Measurements from ENCODE around the gene LRRC51. TPM values are rescaled to one million over a fixed set of nuclear protein-coding genes. Genes with fewer than 3 reads are reported as not detected.

LRRC51 gene
- total RNA-seq, 4 donors from 2014 or later, result 5.1 to 77.4 (median 6.7) TPM

- Histone ChIP-seq H3K9me3 (no peaks in the 10 kb centered on the region), H3K4me1 (no peaks in the 10 kb centered on the region), H3K27me3 (no peaks in the 10 kb centered on the region), H3K4me3 (no peak overlapping the region), H3K27ac (no peak overlapping the region), H3K36me3 (no peaks in the 10 kb centered on the region)
- no peak for TF ChIP-seq POLR2A (IDR thresholded peaks at IDR 0.05)
- no peak for TF ChIP-seq CTCF (IDR thresholded peaks at IDR 0.05)
- TF ChIP-seq EP300 (IDR thresholded peaks at IDR 0.05; ENCODE audit: low read depth), result no peak
- no peak for TF ChIP-seq POLR2AphosphoS5 (IDR thresholded peaks at IDR 0.05)
- WGBS, 2 donors (ENCODE audit: low coverage in 1 of 2), result 86 to 96% methylated on average over 1 of the region's 1 CpG
- intact Hi-C loops (cut with DNase I; ENCODE audit: low total_unique reads), result loop anchor here (10.0 kb wide), 1 partner anchor 548 kb away; no protein-coding TSS in a partner anchor
- no peak for DNase-seq
- in situ Hi-C loops (cut with MboI; ENCODE audit: low pct_ligation_motif_present in 1 of 4, low pct_unique_long_range_greater_than_20kb in 1 of 4, low sequenced_read_pairs in 3 of 4), result no loop called here
Observed at GRCh38 chr11:72122607-72123006, 42.0 kb downstream of the LRRC51 start.

- WGBS, 2 donors (ENCODE audit: low coverage in 1 of 2), result 77% methylated on average over 3 of the region's 3 CpGs; no CpG with 5 or more reads in 1 of the 2 donors
- H3K4me1 ChIP-seq, result no peaks in the 10 kb centered on the region
- no peaks in the 10 kb centered on the region for H3K9me3 ChIP-seq
- no peaks in the 10 kb centered on the region for H3K36me3 ChIP-seq
- in situ Hi-C loops (cut with MboI; ENCODE audit: low pct_ligation_motif_present in 1 of 4, low pct_unique_long_range_greater_than_20kb in 1 of 4, low sequenced_read_pairs in 3 of 4), result no loop called here
- H3K27ac ChIP-seq, result no peak overlapping the region
- H3K4me3 ChIP-seq, result no peak overlapping the region
- intact Hi-C loops (cut with DNase I; ENCODE audit: low total_unique reads), result loop anchor here (10.0 kb wide), 1 partner anchor 548 kb away; no protein-coding TSS in a partner anchor
- TF ChIP-seq EP300 (IDR thresholded peaks at IDR 0.05; ENCODE audit: low read depth) (no peak), POLR2A (IDR thresholded peaks at IDR 0.05) (no peak), POLR2AphosphoS5 (IDR thresholded peaks at IDR 0.05) (no peak), CTCF (IDR thresholded peaks at IDR 0.05) (no peak)
- no peaks in the 10 kb centered on the region for H3K27me3 ChIP-seq
- no peak for DNase-seq
Observed at GRCh38 chr11:72123117-72123653, 42.5 kb downstream of the LRRC51 start.

DNA sequence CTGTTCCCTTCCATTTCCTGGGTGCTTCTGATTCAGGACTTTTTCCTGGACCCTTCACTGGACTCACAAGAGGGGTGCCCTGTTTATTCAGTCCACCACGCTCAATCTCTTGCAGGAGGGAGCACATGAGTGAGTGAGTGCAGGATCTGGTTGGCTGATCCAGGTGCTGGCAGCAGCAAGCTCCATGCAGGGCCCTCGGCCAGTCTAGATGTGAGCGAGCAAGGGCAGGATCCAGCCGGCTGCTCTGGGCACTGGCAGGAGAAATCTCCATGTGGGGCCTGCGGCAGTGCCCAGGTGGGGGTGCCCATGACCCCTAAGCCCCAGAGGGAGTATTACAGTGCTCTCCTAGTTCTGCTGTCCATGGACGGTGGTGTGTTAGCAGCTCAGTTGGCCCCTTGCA lies 43.4 kb downstream of the LRRC51 start:
- in situ Hi-C loops (cut with MboI; ENCODE audit: low pct_ligation_motif_present in 1 of 4, low pct_unique_long_range_greater_than_20kb in 1 of 4, low sequenced_read_pairs in 3 of 4), result no loop called here

GRCh38 chr11:72125956-72126355 lies 45.3 kb downstream of the LRRC51 start:
- Histone ChIP-seq H3K9me3 (no peaks in the 10 kb centered on the region), H3K27ac (no peak overlapping the region), H3K36me3 (no peaks in the 10 kb centered on the region), H3K27me3 (no peaks in the 10 kb centered on the region), H3K4me3 (no peak overlapping the region), H3K4me1 (no peaks in the 10 kb centered on the region)
- intact Hi-C loops (cut with DNase I; ENCODE audit: low total_unique reads) (loop anchor here (10.0 kb wide), 1 partner anchor 551 kb away; no protein-coding TSS in a partner anchor), in situ Hi-C loops (cut with MboI; ENCODE audit: low pct_ligation_motif_present in 1 of 4, low pct_unique_long_range_greater_than_20kb in 1 of 4, low sequenced_read_pairs in 3 of 4) (no loop called here)
- DNase-seq, result no peak
- TF ChIP-seq CTCF (IDR thresholded peaks at IDR 0.05) (no peak), POLR2AphosphoS5 (IDR thresholded peaks at IDR 0.05) (no peak), EP300 (IDR thresholded peaks at IDR 0.05; ENCODE audit: low read depth) (no peak), POLR2A (IDR thresholded peaks at IDR 0.05) (no peak)
- WGBS, 2 donors (ENCODE audit: low coverage in 1 of 2), result 40 to 52% methylated on average over 1 of the region's 1 CpG

More for the DNA sequence above, 43.4 kb downstream of the LRRC51 start:
- no peaks in the 10 kb centered on the region for H3K36me3 ChIP-seq
- intact Hi-C loops (cut with DNase I; ENCODE audit: low total_unique reads), result loop anchor here (10.0 kb wide), 1 partner anchor 549 kb away; no protein-coding TSS in a partner anchor
- TF ChIP-seq CTCF (IDR thresholded peaks at IDR 0.05) (no peak), POLR2AphosphoS5 (IDR thresholded peaks at IDR 0.05) (no peak), POLR2A (IDR thresholded peaks at IDR 0.05) (no peak), EP300 (IDR thresholded peaks at IDR 0.05; ENCODE audit: low read depth) (no peak)
- 83% methylated on average over 6 of the region's 6 CpGs; no CpG with 5 or more reads in 1 of the 2 donors for WGBS, 2 donors (ENCODE audit: low coverage in 1 of 2)
- H3K9me3 ChIP-seq, result no peaks in the 10 kb centered on the region
- no peak overlapping the region for H3K27ac ChIP-seq
- no peak for DNase-seq
- H3K4me1 ChIP-seq, result no peaks in the 10 kb centered on the region
- no peak overlapping the region for H3K4me3 ChIP-seq
- no peaks in the 10 kb centered on the region for H3K27me3 ChIP-seq

Measured in transverse colon (tissue), 4 donors.